GM21381 (cell line): ENCODE data around the gene ASB13.
"Not testable (repeated sequence)": the region's sequence is repeated elsewhere in the genome, so short reads cannot be mapped to it uniquely, and the experiment has no call there.

Experiments
- ATAC-seq: cut with Tn5 transposase; IDR thresholded peaks from one replicate; pipeline ENCODE4 v1.9.1; 2021; ENCODE audit warnings: mild to moderate bottlenecking, moderate library complexity; ENCODE audit not compliant: unreplicated experiment

ASB13 gene

DNA sequence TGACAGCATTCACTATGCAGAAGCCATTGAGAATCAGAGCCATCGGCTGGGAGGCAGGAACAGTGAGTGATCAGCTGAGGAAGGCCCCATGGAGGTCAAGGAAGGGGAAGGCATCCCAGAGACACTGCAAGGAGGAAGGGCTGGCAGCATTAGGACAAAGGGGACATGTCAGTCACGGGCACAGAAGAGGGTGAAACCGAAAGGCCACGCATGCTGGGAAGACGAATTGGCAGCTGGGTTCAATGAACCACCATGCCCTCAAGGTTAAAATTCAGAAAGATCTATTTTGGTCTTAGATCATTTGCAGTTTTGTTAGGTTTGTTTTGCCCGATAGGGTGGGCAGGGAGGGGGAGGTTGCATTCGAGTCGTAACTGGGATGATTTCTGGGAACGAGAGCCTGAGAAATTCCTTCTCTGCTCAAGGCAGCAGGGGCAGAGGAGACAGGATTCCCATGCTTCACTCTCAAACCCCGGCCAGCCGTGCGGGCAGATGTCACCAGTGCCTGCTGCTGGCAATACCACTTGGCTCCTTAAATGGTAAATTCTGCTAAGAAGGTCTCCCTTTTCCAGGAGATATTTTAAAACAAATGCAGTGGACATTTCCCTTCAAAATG is 57.7 kb downstream of the ASB13 start:
- no peak for ATAC-seq

DNA sequence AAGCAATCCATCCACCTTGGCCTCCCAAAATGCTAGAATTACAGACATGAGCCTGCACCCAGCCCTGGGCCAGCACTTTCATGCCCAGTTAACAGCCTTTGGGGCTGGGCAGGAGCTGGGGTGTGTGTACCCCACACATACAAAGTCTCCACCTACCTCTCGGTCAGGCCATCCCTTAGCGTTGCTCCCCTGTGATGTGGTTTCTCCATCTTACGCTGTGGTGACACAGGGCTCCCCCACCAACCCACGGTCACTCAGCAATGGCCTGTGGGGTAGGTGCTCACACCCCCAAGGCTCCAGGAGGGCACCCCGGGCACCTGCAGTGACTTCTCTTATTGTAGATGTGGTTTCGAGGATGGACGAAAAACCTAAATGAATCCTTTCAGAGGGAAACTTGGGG is 58.8 kb downstream of the ASB13 start:
- no peak for ATAC-seq

- ATAC-seq = no peak
Measured at GRCh38 chr10:5606864-5607263, 59.5 kb downstream of the ASB13 start.

DNA sequence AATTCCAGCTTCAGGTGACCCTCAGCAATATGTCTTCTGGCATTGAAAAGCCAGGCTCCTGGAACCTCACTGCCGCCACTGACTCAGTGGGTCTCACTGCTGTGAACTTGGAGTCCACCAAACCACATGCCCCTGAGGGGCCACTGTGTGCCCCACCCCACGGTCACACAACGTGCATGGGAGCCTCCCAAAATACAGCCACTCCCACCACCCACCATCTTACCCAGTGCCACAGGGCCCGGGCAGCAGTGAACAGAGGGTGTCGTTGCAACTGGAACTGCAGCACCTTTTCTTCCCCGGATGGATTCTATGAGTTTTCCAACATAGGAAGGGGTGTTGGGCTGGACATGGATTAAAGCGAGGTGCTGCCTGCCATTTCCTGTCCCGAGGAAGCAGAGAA is 60.1 kb downstream of the ASB13 start:
- ATAC-seq = no peak

DNA sequence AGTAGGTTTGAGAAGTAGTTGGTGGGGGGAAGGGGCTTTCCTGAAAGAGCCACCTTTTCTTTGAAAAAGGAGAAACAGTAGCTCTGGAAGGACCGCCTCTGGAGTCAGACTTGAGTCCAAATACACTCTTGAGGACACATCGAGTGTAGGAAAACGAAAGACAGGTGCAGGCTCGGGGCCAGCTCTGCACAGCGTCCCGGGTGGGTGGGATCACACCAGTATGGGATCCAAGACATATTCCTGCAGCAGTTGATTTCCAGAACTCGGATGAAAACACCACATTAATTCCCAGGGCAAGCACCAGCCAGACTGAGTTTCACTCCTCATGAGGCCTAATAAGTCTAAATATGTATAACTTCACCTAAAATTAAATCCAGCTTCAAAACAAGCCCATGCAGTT is 61.4 kb downstream of the ASB13 start:
- ATAC-seq = no peak

GRCh38 chr10:5604236-5604925 is 62.0 kb downstream of the ASB13 start:
- ATAC-seq = no peak

- ATAC-seq = no peak
Measured at GRCh38 chr10:5603848-5604170, 62.6 kb downstream of the ASB13 start.

DNA sequence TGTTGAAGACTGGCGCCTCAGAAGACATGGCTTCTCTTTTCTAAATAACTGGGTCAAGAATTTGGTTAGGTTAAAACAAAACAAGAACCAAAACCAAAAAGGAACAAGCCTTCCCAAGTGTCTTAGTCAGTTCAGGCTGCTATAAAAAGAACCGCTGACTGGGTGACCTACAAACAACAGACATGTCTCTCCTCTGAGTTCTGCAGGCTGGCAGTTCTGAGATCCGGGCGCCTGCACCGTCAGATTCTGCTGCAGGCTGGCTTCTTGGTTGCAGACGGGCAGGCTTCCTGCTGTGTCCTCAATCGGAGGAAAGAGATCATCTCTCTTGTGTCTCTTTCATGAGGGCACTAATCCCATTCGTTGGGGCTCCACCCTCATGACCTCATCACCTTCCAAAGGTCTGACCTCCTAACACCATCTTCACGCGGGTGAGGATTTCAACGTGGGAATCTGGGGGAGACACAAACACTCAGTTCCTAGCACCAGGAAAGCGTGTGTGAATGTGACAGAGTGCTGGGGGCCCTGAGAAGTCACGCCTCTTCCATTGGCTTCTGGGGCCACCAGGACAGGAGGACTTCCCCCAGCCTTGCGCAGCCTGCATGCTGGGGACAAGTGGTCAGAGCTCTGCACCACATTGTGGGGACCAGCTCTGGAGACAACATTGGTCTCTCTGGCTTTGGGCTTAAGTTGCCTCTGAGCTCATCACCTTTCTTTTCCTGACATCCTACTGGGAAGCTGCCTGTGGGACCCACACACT is 63.1 kb downstream of the ASB13 start:
- no peak for ATAC-seq

DNA sequence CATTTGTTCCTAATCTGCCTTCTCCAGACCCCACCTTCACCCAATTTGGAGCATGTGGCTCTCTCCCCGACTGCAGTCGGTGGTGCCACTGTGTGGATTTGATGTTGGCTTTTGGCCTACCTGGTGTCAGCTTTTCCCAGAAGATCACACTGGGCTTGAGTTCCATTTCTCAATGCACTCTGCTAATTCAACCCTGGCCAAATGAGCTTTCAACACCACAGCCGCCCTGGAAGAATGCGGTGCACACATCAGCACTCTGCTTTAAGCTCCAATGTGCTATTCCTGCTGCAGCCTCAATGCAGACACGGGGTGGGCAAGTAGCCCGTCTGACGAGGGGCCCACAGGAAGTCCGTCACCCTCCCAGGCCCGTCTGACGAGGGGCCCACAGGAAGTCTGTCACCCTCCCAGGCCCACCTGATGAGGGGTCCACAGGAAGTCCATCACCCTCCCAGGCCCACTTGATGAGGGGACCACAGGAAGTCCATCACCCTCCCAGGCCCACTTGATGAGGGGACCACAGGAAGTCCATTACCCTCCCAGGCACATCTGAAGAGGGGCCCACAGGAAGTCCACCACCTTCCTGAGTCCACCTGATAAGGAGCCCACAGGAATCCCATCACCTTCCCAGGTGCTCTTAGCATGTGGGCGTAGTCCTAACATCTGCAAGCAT is 64.4 kb downstream of the ASB13 start:
- ATAC-seq = no peak

GRCh38 chr10:5600908-5601307 is 65.5 kb downstream of the ASB13 start:
- ATAC-seq = no peak

- ATAC-seq = no peak
Measured at GRCh38 chr10:5599613-5600520, 66.5 kb downstream of the ASB13 start.

GRCh38 chr10:5598085-5598690 is 68.2 kb downstream of the ASB13 start:
- ATAC-seq = no peak

DNA sequence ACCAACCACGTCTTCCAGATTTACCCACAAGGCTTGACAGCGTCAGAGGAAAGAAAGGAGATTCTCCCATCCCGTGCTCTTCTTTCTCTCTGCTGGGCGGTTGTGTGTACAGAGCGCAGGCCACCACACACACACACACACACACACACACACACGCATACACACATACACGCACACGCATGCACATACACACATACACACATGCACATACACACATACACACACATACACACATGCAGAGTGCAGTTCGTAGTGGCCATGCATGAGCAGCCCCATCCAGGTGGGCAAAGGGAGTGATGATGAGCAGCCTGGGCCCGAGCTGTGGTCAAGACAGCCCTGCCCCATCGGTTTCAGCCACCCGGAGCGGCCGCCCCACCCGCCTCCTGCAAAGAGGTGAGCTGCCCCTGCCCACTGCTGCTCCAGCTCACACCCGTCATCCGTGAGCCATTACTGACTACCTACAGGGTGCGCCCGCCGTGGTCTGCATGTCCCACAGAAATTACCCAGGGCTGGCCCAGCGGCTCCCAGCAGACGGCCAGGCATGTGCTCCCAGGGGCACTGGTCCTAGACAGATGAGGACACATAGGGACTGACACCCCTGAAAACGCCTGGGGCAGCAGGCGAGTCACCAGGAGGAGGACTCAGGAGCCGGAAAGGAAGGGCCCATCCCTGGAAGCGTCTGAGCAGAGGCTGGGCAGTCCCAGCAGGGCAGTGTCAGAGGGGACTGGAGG is 69.6 kb downstream of the ASB13 start:
- ATAC-seq = no peak

DNA sequence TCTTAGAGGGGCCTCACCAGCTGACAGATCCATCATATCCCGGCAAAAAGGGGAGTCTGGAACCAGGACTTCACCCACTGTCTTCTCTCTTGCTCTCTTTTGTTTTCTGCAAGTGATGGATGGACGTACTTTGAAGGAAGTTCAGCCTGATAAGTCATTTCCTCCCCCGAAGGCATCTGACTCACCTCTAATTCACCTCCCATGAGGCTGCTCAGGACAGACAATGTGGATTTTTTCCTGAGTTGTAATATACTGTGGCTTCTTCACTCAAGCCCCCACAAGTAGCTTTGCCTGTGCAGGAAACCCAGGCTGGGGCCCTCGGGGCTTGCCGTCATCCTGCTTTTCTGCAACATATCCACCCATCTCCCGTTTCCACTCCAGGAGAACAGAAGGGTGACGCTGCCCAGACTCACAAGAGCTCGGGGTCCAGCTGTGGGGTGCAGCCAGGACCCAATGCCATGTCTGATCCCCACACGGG is 70.4 kb downstream of the ASB13 start:
- no peak for ATAC-seq

- ATAC-seq = no peak
Measured at GRCh38 chr10:5595591-5595990, 70.8 kb downstream of the ASB13 start.

DNA sequence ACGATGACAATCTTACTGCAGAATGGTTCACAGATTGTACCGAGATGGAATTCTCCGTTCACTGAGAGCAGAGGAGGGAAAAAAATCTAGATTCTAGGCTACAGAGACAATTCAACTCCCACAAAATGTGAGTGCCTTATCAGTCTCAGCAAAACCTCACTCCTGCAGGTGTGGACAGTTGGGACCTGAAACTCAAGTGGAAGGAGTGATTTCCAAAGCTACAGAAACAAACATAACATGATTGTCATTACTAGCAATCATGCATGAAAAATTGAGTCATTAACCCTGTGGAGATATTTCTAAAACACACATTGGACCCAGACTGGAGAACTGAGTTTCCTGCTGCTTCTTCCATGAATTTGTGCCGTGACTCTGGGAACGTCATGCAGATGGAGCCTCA is 71.3 kb downstream of the ASB13 start:
- ATAC-seq = no peak

DNA sequence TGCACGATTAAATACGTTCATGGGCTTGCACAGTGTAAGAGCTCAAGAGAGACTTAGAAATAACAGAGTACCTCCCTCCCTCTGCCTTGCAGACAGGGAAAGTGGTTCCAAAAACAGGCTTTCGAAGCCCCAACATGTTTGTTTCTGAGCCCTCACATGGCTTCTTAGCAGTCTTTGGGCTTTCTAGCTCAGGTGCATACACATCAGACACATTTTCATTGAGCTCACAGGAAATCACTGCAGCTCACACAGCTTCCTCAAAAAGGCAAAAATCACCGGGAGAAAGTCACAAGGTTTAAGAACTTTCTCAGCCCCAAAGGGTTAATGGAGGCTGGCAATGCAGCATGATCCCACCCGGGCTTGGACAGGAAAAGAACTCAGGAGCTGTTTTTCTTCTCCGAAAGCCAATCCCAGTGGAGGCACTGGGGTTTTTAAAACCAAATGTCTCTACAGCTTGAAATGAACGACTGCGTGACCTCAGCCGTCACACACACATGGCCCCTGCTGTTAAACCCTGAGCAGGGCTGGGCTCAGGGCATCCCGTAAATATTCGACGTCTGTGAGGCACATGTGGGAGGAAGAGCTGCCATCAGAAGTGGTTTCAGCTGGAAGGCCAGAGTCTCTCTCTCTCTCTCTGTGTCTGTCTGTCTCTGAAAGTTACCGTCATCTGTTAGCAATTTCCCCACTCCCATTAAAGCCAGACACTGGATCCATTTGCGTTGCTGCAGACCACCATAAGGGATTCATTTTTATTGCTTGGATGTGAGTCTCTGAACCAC is 71.9 kb downstream of the ASB13 start:
- no peak for ATAC-seq

GRCh38 chr10:5593347-5593746 is 73.0 kb downstream of the ASB13 start:
- not testable (repeated sequence) for ATAC-seq

GRCh38 chr10:5592070-5592469 is 74.3 kb downstream of the ASB13 start:
- ATAC-seq = no peak
